Peyer's patch (tissue), 4 donors: ENCODE results near the gene PEX13. TPM values are rescaled to one million over a fixed set of nuclear protein-coding genes. Genes with fewer than 3 reads are reported as not detected.

ENCODE experiments used
- DNase-seq, 3 donors: peaks; one replicate each; pipeline ENCODE4 v3.0.0-alpha.2; 2017 to 2019
- H3K27ac ChIP-seq, 4 donors: fragments of 200-600 bp; sonication (generic); one replicate each; pipeline ENCODE4 v1.5.1; 2016 to 2019
- H3K27me3 ChIP-seq, 2 donors: fragments of 200-600 bp; sonication (generic); one replicate each; pipeline ENCODE4 v1.5.1; 2019
- H3K36me3 ChIP-seq, 3 donors: fragments of 200-600 bp; sonication (generic); one replicate each; pipeline ENCODE4 v1.5.1; 2016 to 2019
- H3K4me1 ChIP-seq, 4 donors: fragments of 200-600 bp; sonication (generic); one replicate each; pipeline ENCODE4 v1.5.1; 2016 to 2019
- H3K4me3 ChIP-seq, 4 donors: fragments of 200-600 bp; sonication (generic); 1 replicate in 3 of 4; 2 replicates in 1 of 4; pipeline ENCODE4 v1.5.1; 2016 to 2019; ENCODE audit warnings: mild to moderate bottlenecking in 1 of 4
- H3K9me3 ChIP-seq, 4 donors: fragments of 200-600 bp; sonication (generic); one replicate each; pipeline ENCODE4 v1.5.1; 2016 to 2019; ENCODE audit warnings: mild to moderate bottlenecking in 1 of 4
- CTCF ChIP-seq, 6 experiments: fragments of 450-650 bp in 4 of 6; fragments of 200-600 bp in 2 of 6; sonication (generic) in 1 of 6; IDR thresholded peaks; one replicate each; pipeline ENCODE4 v1.5.1; 2017 to 2019; ENCODE audit warnings: antibody characterized with exemption in 6 of 6, mild to moderate bottlenecking in 3 of 6, moderate library complexity in 1 of 6
- POLR2A ChIP-seq, 2 donors: fragments of 450-650 bp; IDR thresholded peaks; one replicate each; pipeline ENCODE4 v1.5.1; 2017; ENCODE audit warnings: antibody characterized with exemption in 2 of 2, mild to moderate bottlenecking in 2 of 2, moderate library complexity in 2 of 2
- total RNA-seq, 4 donors: library from RNA; depleted of rRNA; stranded (reverse); fragments of >200 nt; gene quantifications; one replicate each; pipeline ENCODE4 v1.1.0, GENCODE V29; 2016

The PEX13 gene
- total RNA-seq, 4 donors from 2014 or later = 28.1 to 49.7 (median 34.1) TPM

GRCh38 chr2:61013382-61013781 is 4.1 kb upstream of the PEX13 start:
- Histone ChIP-seq H3K27me3 (no peaks in the 10 kb centered on the region), H3K4me1 (no peaks in the 10 kb centered on the region), H3K4me3 (no peak overlapping the region), H3K36me3 (no peaks in the 10 kb centered on the region), H3K27ac (no peak overlapping the region), H3K9me3 (no peaks in the 10 kb centered on the region)
- TF ChIP-seq POLR2A (IDR thresholded peaks at IDR 0.05) (no peak), CTCF (IDR thresholded peaks at IDR 0.05) (no peak)
- no peak for DNase-seq

- TF ChIP-seq CTCF (IDR thresholded peaks at IDR 0.05) (no peak), POLR2A (IDR thresholded peaks at IDR 0.05) (no peak)
- Histone ChIP-seq H3K27me3 (no peaks in the 10 kb centered on the region), H3K27ac (no peak overlapping the region), H3K4me1 (peaks cover 0 to 11% (median 4%) of the 10 kb centered on the region in 4 donors), H3K4me3 (no peak overlapping the region), H3K9me3 (no peaks in the 10 kb centered on the region), H3K36me3 (no peaks in the 10 kb centered on the region)
- no peak for DNase-seq
Observed at GRCh38 chr2:61014763-61015162, 2.8 kb upstream of the PEX13 start.

- H3K4me1 ChIP-seq = peaks cover 0 to 15% (median 4%) of the 10 kb centered on the region in 4 donors
- no peaks in the 10 kb centered on the region for H3K27me3 ChIP-seq
- H3K9me3 ChIP-seq = no peaks in the 10 kb centered on the region
- TF ChIP-seq CTCF (IDR thresholded peaks at IDR 0.05) (no peak), POLR2A (IDR thresholded peaks at IDR 0.05) (no peak)
- peak overlapping the region in 1 of 4 donors; percentile 94 for H3K27ac ChIP-seq
- H3K4me3 ChIP-seq = peak overlapping the region in 2 of 4 donors; percentile 65 to 87
- peaks cover 0 to 5% (median 0%) of the 10 kb centered on the region in 3 donors for H3K36me3 ChIP-seq
- DNase-seq = no peak
Observed at GRCh38 chr2:61015976-61016375, 1.5 kb upstream of the PEX13 start.

DNA sequence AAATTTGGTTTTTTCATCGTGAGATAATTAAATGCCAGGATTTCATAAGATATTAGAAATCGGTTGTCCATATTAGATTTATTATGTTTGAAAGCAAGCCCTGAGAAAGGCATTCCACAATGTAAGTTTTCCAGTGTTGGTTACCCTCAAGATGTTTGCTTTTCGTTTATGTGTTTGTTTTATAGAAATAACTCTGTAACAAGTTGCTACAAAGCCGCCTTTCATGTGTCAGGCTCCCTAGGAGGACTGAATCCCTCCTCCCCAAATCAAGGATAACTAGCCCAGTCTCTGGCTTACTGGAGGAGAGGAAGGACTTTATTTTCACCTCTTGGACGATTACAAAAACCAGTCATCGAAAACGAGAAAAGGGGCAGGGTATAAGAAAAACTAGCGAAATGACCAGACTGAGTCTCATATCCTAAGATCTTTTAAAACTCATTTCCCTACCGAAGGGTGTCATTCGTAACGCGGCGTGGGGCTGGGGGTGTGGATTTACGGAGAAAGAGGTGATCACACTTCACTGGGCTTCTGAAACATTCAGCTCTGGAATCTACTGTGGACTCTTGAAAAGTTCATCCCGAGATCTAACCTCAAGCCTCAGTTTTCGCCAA is 1.0 kb upstream of the PEX13 start:
- no peak for DNase-seq
- no peaks in the 10 kb centered on the region for H3K27me3 ChIP-seq
- TF ChIP-seq POLR2A (IDR thresholded peaks at IDR 0.05) = no peak
- no peak for TF ChIP-seq CTCF (IDR thresholded peaks at IDR 0.05)
- H3K27ac ChIP-seq = peak overlapping the region; percentile 88 to 94 (median 90)
- peaks cover 0 to 10% (median 0%) of the 10 kb centered on the region in 3 donors for H3K36me3 ChIP-seq
- H3K4me3 ChIP-seq = peak overlapping the region; percentile 65 to 87 (median 78)
- no peaks in the 10 kb centered on the region for H3K9me3 ChIP-seq
- H3K4me1 ChIP-seq = peaks cover 0 to 15% (median 4%) of the 10 kb centered on the region in 4 donors

DNA sequence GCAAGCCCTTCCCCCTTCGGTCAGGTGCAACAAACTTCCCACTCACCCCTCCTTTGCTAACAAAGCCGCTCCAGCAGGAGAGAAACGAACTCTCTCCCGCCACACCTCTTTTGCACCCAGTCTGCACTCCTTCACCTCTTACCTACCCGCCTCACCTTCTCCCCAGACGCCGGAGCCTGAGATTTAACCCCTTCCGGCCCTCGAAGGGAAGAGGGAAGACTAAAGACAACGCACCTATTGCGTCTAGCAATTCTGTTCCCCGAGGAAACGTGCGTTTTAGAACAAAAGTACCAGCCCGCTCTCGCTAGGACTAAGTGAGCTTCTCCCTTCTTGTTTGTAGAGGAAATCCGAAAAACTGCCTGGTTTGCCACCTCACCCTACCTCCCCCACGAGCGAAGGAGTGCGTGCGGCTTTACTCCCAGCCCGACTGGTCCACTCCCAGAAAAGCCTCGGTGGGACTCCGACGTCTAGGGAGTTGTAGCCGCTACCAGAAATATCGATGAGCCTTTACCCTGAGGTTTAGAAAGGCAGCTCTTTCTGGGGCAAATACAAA is 441 bp upstream of the PEX13 start:
- DNase-seq = peak; percentile 74 to 89 (median 86)
- H3K9me3 ChIP-seq = no peaks in the 10 kb centered on the region
- peaks cover 0 to 15% (median 4%) of the 10 kb centered on the region in 4 donors for H3K4me1 ChIP-seq
- peak overlapping the region; percentile 88 to 94 (median 90) for H3K27ac ChIP-seq
- TF ChIP-seq CTCF (IDR thresholded peaks at IDR 0.05) (no peak), POLR2A (IDR thresholded peaks at IDR 0.05) (peak; percentile 6 to 18)
- peaks cover 0 to 16% (median 0%) of the 10 kb centered on the region in 3 donors for H3K36me3 ChIP-seq
- H3K4me3 ChIP-seq = peak overlapping the region; percentile 65 to 87 (median 78)
- H3K27me3 ChIP-seq = no peaks in the 10 kb centered on the region
